GM18511 (cell line): Measurements from ENCODE around the gene DHRS7B.

Experiments
- ATAC-seq: cut with Tn5 transposase; IDR thresholded peaks from one replicate; pipeline ENCODE4 v1.9.1; 2021; ENCODE audit warnings: mild to moderate bottlenecking, moderate library complexity; ENCODE audit not compliant: unreplicated experiment

The DHRS7B gene

DNA sequence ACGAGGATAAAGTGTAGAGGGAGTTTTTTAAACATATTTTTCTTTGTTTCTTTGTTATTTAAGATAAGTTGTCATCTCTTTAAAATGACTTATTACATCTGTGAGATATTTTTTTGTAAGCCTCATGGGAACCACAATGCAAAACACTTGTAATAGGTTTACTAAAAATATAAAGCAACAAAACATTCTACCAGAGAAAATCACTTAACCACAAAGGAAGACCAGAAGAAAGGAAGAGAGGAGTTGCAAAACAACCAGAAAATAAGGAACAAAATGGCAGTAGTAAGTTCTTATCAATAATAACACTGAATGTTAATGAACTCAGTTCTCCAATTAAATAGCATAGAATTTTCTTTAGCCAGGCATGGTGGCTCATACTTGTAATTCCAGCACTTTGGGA is 22.9 kb downstream of the DHRS7B start:
- ATAC-seq = no peak

DNA sequence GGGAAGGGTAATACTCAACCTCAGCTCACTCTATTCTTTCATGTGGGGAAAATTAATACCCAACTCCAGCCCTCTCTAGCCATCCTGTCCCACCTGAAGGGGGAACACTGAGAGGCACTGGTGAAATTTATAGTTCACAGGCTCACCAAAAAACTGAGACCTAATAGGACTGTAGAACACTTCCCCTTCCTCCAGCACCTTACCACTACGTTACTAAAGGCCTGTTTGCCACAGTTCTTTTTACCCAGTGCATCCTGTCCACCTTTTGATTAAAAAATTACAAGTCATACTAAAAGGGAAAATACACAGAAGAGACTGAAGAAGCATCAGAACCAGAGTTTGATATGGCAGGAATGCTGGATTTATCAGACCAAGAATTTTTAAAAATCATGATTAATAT is 26.0 kb downstream of the DHRS7B start:
- ATAC-seq = no peak

DNA sequence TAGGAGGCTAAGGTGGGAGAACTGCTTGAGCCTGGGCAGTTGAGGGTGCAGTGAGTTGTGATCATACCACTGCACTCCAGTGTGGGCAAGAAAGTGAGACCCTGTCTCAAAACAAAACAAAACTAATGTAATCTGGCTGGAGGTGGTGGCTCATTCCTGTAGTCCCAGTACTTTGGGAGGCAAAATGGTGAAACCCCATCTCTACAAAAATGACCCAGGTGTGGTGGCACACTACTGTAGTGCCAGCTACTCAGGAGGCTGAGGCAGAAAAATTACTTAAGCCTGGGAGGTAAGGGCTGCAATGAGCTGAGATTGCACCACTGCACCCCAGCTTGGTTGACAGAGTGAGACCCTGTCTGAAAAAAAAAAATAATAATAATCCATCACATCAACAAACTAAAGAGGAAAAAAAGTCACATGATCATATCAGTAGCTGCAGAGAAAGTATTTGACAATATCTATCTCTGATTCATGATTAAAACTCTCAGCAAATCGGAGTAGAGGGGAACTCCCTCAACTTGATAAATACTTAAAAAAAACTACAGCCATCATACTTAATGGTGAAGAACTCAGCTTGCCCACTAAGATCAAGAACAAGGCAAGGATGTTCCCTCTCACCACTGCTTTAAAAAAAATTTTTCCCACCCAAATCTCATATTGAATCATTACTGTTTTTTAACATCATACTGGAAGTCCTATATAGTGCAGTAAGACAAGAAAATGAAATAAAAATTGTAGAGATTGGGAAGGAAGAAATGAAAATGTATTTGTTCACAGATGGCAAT is 31.0 kb downstream of the DHRS7B start:
- no peak for ATAC-seq

DNA sequence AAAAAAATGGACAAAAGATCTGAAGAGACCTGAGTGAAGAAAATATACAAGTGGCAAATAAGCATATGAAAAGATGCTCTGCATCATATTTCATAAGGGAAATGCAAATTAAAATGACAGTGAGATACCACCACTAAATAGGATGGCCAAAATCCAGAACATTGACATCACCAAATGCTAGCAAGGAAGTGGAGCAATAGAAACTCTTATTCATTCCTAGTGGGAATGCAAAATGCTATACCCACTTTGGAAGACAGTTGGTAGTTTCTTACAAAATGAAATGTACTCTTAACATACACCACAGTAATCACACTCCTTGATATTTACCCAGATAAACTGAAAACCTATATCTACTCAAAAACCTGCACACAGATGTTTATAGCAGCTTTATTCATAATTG is 33.6 kb downstream of the DHRS7B start:
- no peak for ATAC-seq

DNA sequence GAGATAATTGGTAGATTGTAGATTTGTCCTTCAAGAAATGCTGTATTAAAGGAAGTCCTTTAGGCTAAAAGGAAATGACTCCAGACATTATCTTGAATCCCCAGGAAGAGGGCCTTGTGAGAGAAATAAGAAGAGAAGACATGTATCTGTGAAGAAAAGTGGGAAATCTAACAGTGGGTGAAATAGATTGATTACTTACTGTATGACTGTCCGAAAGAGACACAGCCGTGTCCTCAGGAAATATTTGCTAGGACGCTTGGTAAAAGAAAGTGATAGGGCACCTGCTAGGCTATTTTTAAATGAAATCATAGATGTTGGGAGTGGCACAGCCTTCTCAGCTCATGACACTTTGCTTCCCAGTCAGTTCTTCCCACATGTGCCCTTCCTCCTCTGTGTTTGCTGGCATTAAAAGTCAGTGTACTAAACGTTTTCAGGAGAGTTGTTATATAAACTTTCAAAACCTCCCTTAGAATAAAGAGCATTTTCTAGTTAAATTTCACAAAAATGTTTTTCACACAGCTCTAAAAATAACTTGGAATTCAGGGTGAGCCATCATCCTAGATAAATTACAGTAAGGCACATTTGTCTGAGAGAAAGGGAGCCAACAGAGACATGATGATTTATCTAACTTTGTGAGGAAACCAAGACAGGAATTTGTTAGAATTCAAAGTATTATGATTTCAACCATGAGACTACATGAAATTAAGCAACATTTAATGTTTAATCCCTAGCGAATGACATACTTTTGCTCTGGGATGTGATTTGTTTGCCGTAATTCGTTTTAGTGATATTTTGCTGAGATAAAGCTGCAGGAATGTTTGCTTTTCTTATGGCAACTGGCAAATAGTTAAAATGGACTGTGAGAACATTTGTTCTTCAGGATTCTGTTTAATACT is 35.0 kb downstream of the DHRS7B start:
- no peak for ATAC-seq

DNA sequence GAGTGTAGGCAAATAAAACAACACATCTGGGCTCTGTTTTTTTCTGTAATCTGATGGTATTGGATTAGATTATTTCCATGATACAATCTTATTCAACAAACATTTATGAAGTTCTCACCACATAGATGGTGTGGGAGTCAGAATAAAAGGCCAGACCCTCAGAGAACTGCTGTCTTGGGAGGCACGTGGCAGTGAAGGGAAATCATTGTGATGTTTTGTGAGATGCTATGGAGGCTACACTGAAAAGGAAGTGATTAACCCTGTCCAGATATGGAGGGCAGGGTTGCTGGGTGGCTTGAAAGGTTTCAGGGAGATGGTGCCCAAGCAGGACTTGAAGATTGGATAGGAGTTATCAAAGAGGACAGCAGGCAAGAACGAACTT is 35.6 kb downstream of the DHRS7B start:
- no peak for ATAC-seq

DNA sequence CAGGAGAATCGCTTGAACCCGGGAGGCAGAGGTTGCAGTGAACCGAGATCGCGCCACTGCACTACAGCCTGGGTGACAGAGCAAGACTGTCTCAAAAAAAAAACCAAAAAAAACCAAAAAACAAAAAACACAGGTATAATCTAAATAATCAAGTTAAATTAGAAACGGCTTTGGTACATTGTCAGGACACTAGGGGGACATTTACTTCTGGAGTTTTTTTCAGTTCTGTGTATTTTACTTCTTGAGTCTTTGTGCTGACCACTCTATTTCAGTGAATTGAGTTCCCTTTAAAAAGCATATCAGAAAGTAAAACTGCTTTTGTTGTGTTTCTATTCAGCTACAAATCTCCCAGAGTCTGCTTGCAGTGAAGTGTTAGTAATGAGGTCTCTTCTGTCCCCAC is 36.3 kb downstream of the DHRS7B start:
- ATAC-seq = no peak

DNA sequence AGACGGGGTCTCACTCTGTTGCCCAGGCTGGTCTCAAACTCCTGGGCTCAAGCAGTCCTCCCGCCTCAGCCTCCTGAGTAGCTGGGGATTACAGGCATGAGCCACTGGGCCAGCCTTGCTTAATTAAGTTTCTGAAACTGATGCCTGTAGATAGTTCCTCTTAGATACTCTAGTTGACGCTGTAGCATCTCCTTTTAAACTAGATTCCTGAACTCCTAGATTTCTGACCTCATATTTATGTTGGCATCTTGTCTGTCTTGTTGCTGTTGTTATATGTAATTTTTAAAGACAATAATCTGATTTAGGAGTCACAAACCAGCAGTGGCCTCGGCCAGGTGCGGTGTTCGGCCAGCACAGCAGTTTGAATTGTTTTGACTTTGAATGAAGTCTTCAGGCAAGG is 37.5 kb downstream of the DHRS7B start:
- no peak for ATAC-seq

DNA sequence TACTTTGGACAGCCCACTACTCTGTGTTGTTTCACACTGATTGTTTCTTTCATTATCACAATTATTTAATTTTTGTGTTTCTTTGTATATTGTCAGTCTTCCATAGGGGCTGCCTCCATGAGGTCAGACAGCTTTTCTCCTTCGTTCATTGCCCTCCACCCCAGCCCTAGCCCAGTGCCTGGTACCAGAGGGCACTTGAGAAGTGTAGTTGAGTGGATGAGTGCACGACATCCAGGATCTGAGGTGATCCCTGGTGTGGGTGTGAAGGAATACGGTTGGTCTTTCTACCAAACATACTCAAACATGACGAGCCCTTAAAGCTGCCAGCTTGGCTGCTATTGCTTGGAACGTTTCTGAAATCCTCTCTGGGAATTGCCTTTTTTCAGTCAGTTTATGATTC is 37.9 kb downstream of the DHRS7B start:
- ATAC-seq = no peak

DNA sequence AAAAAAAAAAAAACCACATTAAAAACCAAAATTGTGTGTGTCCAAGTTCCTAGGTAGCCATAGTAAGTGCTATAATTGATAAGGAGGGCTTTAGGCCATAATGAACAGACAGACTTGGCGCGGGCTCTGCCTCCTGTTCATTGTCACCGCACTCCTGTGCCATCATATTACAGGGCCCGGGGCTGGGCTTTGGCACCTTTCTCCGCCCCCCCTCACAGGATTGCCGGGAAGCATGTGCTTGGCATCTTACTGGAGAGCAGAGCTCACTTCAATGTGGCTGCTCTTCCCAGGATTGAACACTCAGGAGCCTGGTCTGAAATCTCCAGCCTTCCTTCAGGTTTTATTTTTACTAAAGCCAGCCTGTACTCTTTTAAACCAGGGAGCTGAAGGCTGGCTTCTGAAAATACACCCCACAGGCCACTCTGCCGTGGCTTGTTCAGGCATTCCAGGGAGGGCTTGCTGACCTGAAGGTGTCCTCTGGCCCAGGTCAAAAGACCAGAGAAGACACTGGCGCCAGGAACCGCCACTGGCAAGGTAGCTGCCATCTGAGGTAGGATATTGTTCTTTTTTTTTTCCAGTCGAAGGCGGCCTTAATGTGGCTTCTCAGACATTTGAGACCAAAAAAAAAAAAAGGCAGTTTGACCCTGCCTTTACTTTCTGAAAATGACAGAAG is 39.3 kb downstream of the DHRS7B start:
- ATAC-seq = no peak

DNA sequence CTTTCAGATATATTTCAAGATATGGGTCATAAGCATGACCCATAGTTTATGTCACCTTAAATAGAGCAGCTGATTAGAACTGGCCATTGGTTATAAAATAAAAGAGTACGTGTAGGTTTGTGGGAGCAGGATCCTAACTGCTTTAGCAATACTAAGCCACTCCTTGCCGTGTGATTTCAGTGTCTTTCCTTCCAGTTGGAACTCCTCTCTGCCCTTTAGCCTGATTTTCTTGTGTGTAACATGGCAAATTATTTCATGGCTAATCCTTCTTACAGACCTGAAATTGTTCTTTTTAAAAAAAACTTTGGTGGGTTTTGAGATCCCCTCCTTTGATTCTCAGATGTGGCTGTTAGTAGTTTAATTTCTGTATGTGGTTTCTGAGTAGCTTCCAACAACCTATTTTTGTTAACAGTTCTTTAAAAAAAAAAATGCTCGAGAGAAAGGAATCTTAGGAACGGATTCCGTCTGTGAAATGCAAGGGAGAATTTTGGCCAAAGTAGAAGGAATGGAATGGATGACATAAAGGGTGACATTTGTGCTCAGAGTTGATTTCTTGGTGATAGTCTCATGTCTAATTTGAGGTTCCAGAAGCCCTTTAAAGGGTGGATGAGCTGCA is 39.9 kb downstream of the DHRS7B start:
- ATAC-seq = no peak

DNA sequence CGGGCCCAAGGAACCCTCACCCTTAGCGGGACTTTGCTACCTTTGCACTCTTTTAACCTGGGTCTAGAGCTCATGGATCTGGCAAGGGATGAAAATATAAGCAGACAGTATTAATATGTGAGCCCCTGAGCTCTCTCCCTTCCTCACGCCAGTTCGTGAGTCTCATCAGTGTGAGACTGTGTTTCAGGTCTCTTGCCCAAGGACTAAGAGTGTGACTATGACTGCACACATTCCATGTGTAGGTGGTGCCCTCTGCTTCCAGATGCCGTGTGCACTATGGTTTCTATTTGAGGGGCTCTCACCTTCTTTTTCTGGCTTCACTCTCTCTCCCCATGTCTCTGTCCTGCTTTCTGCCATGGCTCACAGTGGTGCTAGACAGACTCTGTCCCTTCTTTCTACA is 40.5 kb downstream of the DHRS7B start:
- ATAC-seq = no peak

DNA sequence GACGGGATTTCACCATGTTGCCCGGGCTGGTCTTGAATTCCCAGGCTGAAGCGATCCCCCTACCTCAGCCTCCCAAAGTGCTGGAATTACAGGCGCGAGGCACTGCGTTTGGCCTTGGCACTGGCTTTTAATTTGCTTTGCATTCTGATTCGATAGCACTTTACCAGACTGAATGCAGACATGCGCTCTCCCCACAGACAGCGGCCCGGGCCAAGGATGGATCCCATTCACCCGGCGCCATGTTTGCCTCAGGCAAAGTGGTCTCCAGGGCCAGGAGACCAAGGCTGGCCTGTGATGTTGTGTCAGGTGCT is 41.7 kb downstream of the DHRS7B start:
- ATAC-seq = no peak

DNA sequence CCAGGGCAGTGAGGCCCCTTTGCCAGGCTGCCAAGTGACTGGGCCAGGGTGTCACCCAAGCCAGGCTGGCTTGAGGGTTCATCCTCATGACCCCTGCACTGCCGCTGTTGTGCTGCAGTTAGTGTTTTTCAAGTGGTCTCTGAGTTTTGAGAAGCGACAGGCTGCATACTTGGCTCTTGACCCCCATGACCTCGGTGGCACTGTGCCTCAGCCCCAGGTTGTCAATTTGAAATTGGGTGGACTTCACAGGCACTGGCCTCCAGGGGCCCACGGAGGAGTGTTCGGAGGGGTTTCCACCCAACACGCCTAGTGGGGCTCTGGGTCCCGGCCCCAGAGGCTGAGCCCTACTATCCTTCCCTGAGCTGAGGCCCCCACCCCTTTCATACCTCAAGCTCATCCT is 42.7 kb downstream of the DHRS7B start:
- no peak for ATAC-seq

DNA sequence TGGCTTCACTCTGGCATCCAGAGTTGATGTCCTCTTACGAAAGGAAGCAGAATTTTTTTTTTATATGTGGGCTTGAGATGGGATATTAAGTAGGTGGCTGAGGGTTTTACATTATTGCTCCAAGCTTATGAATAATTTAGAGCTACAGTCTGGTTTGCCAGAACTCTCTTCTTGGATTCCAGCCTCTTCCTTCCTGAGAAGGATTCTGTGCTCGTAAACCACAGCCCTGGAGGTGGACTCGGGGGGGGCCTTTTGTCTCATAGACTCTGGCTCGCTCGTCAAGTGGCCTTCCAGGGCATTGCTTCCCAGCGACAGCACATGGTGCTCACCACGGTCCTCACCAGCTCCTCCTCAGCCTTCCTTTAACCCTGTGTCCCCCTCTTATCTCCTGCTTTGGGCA is 44.0 kb downstream of the DHRS7B start:
- no peak for ATAC-seq

DNA sequence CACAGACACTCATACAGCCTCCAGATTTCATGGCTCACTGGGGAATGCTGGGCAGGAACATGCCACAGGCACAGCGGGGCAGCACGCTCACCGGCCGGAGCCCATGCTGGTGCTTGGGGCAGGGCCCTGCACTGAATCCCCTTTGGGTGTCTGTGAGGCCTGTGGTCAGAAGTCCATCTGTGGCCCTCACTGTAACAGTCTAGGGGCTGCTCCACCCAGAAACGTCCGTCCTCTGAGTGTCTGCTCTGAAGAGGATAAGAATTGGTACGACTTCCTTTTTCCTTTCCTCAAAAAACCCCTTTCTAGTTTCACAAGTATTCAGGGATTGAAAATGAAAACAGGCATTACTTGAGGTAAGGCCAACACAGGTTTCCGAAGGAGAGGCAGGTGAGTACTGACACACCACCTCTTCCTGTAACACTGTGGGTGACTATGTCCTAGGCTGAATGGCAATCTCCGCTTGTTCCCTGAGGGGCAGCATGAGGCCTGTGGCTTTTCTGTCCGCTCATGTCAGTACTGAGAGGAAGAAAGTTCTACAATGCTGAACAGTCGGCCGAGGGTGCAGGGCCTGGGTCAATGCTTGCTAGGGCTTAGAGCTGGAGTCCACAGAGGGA is 44.7 kb downstream of the DHRS7B start:
- peak; percentile 85 for ATAC-seq

DNA sequence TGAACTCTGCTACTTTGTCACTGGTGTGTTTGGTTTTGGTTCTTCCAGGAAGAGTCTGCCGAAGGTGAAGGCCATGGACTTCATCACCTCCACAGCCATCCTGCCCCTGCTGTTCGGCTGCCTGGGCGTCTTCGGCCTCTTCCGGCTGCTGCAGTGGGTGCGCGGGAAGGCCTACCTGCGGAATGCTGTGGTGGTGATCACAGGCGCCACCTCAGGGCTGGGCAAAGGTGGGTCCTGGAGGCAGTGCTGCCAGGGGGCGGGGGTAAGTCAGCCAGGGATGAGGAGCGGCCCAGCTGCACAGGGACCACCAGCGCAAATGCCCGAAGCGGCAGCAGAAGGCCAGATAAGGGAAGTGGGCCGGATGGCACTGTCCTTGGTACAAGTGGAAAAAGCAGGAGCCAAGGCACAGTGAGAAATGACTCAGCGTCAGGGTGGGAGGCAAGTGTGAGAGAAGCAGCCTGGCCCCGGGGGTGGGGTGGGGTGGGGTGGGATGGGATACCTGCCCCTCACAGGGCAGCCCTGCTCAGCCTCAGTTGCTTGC is 45.3 kb downstream of the DHRS7B start:
- no peak for ATAC-seq

DNA sequence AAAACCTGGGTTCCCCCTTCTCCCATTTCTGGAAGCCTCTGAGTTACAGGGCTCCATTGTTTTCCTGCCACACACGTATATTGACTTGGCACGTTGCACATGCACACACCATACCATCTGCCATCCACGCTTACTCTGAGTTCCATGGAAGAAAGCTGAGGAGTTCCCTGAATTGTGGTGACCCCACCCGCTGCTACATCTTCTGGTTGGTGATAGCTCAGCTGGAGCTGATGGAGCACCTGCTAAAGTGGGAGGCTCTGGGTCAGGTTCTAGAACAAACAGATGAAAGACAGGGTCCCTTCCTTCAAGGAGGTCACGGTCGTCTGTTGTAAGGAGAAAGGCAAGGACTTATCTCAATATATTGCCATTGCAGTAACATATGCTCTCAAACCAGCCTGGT is 46.1 kb downstream of the DHRS7B start:
- ATAC-seq = no peak

DNA sequence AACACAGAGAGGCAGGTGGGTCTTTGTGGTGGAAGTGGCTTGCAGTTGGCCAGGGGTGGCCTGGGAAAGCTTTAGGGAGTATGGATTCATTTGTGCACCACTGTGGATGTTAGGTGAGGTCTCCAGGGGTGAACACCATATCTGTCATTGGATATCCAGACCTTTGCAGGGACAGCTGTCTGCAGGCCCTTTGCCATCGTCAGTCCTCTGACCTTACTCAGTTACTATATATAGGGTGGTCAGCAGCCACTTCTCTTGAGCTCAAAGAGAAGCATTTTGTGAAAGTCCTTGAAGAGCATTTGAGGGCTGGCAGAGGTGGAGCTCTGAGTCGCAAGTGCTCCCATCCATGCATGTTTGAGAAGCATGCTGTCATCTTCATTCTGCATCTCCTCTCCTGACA is 46.8 kb downstream of the DHRS7B start:
- ATAC-seq = no peak

DNA sequence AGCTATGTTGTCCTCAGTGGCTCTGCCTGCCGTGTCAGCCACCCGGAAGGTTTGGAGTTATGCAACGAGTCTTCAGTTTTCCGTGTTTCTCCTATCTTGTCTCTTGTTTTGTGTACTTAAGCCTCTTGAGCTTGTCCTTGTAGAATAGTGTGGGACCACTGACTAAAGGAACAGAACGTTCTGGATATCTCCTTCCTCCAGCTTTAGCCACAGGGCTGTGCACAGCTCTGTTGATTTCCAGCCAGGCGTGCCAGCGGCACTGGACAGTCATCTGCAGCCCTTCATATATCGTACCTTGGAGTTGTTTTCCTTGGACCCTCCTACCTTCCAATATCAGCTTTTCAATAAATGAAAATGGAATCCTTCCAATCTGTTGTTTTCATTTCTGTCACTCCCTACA is 47.4 kb downstream of the DHRS7B start:
- ATAC-seq = no peak

DNA sequence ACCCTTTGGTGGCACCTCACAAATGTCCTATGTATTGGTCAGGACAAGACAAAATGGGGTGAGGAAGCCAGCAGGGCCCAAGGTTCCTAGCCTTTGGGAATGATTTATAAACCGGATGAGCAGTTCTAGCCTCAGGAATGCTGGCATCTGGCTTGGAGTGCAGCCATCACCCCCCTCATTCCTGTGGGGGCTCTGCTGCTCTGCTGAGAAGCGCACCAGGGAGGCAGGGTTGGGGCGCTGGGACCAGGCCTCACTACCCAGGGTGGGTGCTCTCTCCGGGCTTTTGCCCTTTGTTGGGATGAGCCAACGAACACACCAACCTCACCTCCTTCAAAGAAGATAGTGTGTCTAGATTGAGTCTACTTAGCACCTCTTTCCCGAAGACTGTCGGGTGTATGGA is 47.9 kb downstream of the DHRS7B start:
- no peak for ATAC-seq
